22Rv1 (cell line): Measurements from ENCODE around the gene ASB16.

Experiments used
- ZFX ChIP-seq: fragments of 450-650 bp; IDR thresholded peaks from 2 replicates; pipeline ENCODE4 v1.6.1; 2017; ENCODE audit warnings: antibody characterized with exemption, borderline replicate concordance
- TF ChIP-seq, protein P1 (sequence below): fragments of 450-650 bp; IDR thresholded peaks from 2 replicates; pipeline ENCODE4 v1.5.1; 2017; ENCODE audit warnings: mild to moderate bottlenecking

DNA sequence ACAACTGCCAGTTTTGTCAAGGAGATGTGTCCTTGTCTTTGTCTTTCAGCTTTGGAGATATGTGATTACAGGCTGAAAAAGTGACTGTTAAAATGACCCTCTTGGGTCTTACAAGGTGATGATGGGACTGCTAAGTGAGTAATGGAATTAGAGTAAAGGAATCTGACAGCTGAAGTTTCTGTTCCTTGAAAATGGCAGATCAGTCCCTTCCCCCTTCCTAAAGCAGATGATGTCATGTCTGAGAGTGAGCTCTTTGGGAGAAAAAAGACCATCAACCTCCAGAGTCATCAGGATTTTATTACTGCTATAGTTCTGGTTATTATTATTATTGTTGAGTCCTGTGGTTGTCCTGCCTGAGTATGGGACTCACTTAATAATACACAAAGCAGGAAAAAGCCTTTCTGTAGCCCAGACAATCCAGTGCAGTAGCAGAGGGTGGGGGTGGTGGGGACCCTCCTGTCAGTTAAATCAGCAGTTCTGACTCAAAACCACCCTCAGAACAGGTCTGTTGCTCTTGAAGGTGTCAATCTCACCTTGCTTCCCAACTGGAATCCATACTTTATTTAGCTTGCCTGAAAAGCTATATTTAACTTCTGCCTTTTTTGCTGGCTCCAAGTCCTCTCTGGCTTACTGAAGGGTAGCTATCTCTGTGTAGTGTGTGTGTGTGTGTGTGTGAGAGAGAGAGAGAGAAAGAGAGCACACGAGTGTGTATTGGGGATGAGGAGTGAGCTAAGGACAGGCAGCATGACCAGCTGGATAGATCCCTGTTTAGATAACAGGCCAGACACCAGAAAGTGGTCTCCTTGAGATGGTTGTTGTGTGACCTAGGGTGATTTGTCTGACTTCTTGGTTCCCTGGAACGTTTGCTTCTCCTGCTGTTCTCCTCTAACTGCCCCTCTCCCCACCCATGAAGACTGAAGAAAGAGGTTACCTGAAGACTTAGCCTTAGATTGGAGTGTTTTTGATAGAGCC is 23.8 kb upstream of the ASB16 start:
- TF ChIP-seq, protein P1, sequence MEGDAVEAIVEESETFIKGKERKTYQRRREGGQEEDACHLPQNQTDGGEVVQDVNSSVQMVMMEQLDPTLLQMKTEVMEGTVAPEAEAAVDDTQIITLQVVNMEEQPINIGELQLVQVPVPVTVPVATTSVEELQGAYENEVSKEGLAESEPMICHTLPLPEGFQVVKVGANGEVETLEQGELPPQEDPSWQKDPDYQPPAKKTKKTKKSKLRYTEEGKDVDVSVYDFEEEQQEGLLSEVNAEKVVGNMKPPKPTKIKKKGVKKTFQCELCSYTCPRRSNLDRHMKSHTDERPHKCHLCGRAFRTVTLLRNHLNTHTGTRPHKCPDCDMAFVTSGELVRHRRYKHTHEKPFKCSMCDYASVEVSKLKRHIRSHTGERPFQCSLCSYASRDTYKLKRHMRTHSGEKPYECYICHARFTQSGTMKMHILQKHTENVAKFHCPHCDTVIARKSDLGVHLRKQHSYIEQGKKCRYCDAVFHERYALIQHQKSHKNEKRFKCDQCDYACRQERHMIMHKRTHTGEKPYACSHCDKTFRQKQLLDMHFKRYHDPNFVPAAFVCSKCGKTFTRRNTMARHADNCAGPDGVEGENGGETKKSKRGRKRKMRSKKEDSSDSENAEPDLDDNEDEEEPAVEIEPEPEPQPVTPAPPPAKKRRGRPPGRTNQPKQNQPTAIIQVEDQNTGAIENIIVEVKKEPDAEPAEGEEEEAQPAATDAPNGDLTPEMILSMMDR = no peak
- TF ChIP-seq ZFX = no peak
